ENCODE measurements around the gene RGS19.

The RGS19 gene

DNA sequence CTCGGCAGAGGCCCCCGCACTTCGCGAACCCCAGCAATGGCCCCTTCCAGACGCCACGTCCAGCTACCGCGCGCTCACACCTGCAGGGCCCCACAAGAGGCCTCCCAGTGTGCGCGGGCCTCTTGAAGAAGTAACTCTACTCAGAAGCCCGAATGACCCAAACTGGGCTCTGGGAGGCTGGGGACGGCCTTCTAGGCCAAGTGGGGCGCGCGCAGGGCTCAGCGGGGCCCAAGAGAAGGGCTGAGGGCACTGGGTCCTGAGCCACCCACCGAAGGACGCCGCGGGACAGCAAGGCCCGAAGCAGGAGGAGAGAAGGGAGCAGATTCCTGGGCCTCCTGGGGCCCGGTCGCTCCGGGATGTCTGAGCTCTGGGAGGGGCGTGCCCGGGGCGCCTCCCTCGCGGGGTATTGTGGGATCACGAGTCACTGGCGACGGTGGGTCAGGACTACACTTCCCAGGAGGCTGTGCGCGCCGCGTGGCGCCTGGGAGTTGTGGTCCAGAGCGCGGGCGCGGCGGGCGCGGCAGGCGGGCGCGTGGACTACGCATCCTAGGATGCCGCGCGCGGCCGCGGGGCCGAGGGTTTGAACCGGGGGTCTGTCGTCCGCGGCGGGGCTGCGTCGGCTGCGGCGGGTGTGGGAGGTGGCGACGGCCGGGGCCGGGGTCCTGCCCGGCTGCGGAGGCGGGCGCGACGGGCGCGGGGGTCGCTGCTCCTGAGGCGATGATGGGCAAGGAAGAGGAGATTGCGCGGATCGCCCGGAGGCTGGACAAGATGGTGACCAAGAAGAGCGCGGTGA, 16.5 kb downstream of the RGS19 start, which contains the start of gene TCEA2:
TCEA2 (plus strand) TSS at position 603 of the 793 bp plus-strand sequence; CDS start at position 718, 115 bp downstream.
- DNase-seq: peak; percentile 95

DNA sequence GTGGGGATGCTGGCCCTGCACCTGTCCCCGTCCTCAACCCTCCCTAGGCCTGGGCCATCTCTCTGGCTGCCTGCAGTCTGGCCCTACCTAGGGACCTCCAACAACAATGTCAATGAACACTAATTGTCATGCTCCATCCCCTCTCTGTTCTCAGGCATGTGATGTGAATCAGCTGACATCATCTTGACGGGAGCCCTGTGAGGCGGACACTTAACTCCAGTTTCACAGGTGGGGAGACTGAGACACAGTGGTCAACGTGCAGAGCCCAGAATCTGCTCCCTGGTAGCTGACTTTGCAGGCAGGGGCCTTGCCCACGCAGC, 17.1 kb downstream of the RGS19 start:
- no peak for DNase-seq

DNA sequence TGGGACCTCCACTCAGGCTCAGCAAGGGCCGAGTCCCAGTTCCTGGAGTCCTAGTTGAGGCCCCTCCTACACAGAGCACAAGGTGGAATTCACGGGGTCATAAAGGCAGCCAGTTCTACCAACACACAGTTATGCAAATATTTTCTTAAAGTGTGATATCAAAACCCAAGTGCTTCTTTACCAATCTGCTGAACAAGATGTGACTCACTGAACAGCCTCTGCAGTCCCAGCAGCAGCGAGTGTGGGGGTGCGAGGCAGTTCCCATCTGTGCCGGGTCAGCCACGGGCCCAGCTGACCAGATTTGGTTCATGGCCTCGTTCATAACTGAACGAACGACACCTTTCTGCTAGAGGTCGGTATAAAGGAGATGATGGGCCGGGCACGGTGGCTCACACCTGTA, 20.8 kb downstream of the RGS19 start:
- DNase-seq: peak; percentile 61

DNA sequence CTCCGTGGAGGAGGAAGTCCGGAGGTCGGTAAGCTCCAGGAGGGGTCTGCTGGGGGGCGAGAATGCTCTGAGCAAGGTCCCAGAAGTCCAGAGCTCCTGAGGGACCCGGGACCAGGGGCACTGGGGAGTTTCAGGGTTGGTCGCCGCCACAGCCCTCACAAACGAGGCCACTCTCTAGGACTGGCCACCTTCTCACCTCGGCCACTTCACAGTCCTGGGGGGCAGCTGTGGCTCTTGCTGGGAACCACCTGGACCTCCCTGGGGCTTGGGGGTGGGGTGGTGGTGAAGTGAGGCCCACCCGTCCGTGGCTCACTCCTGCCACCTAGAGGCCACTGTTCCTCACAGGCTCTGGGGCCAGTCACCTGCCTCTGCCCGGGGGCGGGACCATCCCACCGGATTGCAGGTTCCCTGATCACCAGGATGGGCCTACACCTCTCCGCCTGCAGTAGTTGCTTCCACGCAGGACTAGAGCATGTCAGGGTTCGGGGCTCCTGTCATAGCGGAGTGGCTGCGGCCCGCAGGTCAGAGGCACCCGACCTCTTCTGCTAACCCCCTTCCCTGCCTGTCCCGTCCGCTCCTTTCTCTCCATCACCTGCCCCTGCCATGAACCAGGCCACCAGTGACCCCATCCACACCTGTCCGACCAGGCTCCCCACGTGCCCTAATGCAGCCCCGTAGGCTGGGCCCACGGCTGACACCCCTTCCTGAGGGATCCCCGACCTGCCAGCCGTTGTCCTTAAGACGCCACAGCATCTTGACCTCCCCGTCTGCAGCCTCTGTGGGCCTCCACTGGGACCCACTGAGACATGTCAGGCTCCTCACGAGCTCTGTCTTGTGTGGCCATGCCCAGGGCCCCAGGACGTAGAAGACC, 21.5 kb downstream of the RGS19 start:
- peak; percentile 42 for DNase-seq

DNA sequence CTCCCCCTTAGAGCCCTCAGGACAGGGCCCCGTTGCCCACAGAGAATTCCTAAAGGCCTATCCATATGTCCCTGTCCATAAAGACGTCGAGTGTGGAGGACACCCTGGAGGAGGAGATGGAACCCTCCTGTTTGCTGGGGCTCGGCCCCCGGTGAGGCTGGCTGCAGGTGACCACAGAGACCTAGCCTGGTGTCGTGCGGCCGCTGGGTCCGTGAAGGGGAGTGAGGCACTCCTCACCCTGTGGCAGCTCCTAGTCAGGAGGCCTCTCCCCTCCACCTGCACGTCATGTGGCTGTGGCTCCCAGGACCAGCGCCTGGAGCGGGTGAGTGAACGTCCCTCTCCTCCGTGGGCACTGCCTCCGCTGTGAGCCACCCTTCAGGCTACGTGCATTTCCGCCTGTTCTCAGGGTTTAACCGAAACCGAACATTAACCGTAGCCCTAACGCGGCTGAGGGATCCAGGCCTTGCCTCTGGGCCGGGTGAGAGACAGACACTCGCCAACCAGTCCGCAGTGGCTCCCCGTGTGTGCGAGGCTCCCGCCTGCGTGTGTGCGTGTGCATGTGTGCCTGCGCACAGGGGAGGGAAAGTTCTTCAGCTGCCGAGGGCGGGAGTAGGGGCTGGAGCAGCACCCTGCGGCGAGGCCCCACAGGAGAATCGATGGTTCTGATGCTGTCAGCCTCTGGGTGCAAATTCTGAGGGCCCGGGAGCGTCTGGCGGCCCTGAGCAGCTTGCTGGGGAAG, 22.3 kb downstream of the RGS19 start:
- no peak for DNase-seq

DNA sequence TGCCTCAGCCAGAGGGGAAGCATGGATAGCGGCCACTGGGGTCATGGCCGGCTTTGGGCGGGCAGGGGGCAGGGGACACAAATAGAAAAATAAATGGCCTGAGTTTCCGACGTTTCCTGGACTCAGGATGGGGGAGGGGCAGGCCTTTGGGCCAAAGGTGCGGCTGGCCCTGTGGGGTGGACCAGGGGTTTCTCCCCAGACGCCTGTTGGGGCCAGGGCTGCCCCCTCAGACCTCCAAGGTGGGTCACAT, 22.8 kb downstream of the RGS19 start:
- DNase-seq: no peak

DNA sequence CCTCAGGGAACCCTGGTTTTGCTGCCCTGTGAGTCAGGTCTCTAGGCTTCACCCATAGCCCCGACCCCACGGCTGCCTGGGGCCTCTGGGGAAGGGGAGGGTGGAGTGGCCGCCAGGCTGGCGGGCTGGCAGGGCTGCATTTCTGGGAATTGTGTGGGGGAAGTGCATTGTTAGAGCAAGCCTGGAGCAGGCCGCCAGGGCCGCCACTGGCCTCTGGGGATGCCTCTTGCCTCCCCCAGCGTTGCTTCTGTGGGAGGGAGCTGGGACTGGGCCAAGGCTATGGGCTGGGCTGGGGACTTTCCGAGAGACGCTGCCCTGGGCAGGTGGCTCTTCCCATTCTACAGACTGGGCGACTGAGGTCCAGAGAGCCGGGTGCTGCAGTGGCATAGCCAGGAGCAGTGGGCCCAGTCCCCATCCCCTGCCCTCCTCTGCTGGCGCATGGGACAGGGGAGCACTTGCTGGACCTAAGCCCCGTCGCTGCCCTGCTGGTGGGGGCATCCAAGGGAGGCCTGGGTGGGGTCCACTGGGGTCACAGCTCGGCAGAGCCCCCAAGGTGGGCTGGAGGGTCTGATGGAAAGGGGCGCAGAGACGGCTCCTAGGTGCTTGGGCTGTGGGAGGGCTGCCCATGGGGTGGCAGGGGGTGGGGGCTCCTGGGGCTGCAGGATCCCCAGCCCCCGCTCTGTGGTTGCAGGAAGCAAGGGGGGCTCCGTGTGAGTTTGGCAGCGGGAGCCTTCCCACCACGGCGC, 23.3 kb downstream of the RGS19 start:
- peak; percentile 45 for DNase-seq

DNA sequence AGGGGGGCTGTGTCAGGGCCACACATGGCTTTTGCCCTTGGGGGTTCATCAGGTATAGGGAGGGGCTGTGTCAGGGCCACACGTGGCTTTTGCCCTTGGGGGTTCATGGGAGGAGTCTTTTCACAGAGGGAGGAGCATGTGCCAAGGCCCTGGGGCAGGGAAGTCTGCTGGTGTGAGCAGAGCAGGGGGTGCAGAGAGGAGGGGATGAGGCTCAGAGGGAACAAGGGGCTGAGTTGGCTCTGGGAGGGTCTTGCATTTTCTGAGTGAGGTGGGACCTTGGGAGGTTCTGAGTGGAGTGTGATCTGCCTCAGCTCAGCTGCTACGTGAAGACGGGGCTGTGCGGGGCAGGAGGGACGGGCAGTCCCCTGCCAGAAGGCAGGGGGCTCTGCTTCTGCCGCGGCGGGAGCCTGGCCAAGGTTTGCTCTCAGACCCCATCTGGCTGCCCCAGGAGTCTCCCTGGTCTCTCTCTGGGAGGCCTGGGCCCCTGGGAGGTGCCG, 23.9 kb downstream of the RGS19 start:
- DNase-seq: no peak

DNA sequence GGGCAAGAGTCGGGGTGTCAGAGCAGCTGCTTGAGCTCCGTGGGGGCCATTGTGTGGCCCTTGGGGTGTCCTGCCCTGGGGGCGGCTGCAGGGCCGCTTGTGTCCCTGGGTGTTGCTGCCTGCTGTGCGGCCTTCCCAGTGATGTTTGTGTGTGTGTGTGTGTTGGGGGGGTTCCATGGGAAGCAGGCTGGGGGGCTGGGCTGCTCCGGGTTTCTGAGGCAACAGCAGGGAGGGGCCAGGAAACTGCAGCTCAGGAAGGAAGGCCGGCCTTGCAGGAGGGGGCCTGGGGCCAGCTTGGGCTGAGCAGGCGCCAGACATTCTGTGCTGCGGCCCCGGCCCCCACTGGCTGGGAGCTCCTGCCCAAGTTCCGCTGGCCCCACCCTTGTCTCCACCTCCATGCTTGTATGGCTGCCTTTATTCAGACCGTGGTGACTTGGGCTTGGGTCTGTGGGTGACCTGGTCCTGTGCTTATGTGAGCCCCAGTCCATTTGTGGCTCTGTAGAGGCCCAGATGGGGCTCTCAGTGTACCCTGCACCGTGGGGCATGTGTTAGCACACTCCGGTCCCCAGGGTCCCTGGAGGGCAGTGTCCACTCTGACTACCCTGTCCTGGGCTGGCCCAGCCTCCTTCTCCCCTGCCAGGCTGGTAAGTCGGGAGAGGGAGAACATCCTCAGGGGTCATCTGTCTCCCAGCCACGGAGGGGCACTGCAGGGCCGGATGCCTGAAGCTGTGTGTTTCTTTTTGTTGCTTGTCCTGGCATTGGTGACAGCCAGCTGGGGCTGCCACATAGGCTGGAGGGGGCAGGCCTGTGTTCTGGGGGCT, 25.3 kb downstream of the RGS19 start:
- DNase-seq: no peak

DNA sequence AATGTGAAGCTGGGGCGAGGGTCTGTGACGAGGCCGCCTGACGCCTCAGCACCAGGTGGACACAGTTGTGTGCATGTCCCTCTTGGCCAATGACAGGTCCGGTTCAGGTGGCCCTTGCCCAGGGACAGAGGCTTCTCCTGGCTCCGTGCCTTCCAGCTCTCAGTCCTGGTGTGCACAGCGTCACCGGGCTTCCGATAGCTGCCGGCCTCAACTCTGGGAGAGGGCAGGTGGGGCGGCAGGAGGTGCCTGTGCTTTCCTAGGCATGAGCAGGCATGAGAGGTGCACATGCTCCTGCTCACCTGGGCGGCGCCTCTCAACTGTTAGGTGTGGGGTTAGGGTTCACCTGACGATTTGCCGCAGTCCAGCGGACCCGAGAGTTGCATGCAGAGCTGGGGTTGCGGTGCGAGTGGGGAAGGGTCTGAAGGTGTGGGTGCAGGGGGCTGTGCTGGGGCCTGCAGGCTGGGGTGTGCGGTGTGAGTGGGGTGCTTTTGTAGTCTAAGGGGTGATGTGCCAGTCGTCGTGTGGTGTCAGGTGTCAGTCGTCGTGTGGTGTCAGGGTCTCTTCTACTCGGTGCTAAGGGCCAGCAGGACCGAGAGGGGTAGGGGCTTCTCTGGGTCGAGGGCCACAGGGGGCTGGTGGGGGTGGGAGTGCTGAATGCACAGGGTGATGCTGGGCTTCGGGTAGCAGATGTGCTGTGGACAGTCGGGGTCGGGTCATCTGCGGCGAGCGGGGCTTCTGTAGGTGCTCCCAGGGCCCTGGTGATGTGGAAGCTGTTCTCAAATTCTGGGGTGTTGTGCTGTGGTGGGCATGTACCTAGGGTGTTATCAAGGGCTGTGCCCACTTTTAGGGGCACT, 26.1 kb downstream of the RGS19 start:
- DNase-seq: no peak

DNA sequence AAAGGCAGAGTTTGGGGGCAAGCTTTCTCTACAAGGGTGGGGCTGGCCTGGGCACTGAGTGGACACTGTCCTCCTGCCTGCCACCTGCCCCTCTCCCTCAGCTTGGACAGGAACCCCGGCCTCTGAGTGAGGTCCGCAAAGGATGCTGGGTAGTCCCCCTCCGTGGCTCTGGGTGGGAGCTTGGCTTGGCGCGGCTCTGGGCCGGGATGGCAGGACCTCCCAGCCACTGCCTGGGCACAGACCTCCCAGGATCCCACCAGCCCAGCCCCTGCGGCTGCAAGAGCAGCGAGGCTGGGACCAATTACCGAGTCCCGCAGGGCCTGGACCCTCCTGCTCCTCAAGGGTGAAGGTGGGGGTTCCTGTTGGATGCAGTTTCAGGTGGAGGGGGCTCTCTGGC, 27.0 kb downstream of the RGS19 start:
- no peak for DNase-seq

DNA sequence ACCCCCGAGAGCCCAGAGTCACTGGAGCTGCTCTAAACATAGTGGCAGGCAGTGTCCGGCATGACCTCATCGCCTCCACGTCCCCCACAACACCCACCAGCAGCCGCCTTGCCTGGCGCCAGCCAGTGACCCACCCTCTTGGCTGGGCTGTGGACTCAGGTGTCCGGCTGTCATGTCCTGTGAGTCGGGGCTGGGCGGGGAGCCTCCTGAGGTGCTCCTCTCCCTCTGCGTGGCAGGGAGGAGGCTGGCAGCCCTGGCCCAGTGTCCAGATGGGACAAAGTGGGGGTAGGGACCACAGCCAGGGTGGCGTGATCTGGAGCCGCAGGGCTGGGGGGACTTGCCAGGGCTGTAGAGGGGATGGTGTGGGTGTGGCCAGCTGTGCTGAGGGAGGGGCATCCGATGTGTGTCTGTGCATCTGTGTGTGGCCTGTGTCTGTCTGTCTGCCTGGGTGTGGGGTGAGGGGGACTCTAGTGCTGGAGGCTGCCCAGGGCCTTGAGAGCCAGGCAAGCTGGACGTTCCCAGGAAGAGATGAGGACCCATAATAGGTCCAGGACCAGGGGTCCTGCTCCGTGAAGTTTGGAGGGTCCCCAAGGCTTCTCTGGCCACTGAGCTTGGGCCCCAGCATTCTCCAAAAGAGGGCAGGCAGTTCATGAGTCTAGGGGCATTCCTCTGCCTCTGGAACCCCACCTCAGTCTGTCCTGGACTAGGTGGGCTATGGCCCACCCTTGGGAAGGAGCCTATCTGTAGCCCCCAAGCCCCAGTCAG, 27.6 kb downstream of the RGS19 start:
- no peak for DNase-seq

DNA sequence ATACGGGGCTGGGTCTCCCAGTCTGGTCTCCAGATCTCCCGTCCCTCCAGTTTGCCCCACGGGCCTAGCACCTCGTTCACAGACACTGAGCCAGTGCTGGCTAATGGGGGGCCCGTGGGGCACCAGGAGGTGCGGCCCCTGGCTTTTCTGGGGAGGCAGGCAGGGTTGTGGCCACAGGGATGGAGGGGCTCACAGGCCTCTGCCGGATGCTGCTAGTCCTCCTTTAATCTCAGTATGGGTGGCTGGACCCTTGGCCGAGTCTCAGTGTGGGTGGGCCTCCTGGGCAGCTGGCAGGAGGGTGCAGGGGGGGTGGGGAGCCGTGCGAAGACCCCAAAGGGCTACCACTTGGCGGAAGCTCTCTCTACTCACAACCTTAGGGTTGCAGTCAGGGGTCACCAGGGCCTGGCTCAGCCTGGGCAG, 28.3 kb downstream of the RGS19 start:
- no peak for DNase-seq

DNA sequence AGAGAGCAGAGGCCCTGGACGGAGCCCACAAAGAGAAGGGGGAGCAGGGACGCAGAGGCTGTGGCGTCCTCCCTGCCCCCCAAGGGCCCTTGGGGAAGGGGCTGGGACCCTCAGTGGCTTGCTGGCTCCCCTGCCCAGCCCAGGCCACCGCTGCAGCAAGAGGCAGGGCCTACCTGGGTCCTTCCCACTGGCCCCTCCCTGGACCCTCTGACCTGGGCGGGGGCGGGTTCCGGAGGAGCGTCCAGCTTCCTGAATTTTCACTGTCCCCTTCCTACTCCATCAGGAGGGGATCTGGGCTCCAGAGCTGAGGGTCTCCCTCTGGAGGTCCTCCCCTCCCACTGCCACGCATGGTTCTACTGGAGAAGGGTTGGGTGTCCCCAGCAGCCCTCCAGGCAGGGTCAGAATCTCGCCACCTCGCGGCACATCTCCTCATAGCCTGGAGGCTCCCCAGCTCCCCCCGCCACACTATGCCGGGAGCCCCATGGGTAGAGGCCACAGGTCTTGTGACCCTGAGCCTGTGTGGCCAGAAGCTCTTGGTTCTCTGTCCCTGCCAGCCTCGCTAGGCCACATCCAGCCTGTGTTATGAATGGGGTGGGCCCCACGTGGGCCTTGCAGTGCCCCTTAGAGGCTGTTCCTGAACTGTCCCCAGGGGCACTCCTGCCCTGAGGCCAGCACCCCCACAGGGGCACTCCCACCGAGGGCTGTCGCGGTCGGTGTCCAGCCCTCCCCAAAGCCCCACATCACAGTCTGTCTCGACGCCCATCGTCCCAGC, 28.9 kb downstream of the RGS19 start:
- no peak for DNase-seq

DNA sequence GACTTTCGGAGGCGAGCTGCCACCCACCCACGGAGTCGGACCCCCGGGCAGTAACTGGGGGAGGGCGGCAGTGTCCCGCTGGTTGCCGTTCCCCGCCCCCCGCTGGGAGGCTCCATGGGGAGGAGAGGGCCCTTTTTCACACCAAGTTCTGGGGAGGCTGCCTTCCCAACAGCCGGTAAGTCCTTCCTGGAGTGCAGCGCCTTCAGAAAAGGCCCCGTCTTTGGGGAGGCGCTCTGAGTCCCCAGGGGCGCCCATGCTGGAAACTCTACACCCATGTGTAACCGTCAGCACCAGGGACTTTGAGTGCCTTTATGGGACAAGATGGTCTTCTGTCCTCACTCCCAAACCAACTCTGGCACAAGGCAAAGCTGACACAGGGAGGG, 29.4 kb downstream of the RGS19 start:
- no peak for DNase-seq

DNA sequence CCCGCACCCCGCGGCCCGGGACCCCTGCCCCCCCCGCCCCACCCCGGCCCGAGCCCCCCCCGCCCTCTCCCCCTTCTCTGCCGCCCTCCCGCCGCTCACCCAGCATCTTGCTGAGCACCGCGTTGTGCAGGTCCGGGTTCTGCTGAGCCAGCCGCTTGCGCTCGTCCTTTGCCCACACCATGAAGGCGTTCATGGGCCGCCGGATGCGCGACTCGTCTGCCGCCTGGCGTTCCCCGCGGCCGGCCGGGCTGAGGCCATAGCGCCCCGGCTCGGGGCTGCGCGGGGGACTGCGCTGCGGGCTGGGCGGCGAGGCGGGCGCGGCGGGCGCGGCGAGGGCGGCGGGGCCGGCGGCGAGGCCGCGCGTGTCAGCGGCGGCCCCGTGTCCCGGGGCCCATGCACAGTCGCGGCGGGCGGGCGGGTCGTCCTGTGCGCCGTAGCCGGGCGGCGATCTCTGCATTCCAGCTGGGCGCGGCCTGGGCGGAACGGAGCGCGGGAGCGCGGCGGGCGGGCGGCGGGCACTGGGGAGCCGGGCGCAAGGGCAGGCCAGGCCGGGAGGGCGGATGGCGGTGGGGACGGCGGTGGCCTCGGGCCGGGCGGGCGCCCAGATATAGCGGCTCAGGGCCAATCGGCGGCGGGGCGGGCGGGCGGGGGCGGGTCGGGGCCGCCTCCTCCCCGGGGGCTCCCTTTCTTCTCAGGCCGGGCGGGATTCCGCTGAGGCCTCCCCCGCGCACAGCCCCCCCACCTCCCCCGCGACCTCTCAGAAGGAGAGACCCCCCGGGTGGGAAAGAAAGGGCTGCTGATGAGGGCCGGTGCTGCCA, 30.0 kb downstream of the RGS19 start, which contains the start of gene SOX18:
SOX18 (minus strand) TSS at position 580 of the 818 bp plus-strand sequence; CDS start at position 457, 123 bp downstream.
- no peak for DNase-seq

DNA sequence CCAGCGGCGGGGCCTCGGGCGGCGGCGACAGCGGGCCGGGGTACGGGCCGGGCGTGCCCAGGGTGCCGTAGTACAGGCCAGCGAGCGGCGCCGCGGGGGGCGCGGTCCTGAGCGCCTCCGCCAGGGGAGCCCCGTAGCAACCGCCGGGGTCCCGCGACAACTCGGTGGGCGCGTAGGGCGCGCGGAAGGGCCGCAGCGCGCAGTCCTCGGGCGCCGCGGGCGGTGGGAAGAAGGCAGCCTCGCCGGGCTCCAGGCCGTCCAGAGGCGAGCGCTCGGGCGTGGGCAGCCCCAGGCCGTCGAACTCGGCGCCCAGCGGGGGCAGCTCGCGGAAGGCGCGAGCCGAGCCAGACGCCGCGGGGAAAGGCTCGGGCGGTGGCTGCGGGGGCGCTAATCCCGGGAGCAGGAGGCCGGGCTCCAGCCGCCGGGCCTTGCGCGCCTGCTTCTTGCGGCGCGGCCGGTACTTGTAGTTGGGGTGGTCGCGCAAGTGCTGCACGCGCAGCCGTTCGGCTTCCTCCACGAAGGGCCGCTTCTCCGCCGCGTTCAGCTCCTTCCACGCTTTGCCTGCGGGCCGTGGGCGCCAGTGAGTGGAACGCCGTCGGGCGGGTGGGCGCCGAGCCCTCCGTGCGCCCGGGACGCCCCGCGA, 30.8 kb downstream of the RGS19 start:
- no peak for DNase-seq

DNA sequence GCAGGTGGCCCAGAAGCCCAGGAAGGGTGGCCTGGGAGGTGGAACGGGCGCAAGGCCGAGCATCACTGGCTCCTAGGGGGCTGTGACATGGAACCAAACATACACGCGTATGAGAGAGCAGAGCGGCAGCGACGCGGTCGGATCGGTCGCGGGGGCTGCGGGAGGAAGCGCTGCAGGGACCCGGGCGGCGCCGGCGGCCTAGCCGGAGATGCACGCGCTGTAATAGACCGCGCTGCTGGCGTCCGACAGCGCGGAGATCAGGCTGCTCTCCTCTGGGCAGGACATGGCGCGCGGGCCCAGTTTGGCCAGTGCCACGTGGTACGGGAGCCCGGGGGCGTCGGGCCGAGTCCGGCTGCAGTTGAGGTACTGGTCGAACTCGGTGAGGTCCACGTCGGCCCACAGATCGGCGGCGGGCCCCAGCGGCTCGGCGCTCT, 31.3 kb downstream of the RGS19 start:
- no peak for DNase-seq

Measured in NCI-H226 (cell line).